Epithelial cell of esophagus (primary cell): ENCODE measurements around the gene GPATCH4.
"Not testable (repeated sequence)": the region's sequence is repeated elsewhere in the genome, so short reads cannot be mapped to it uniquely, and the experiment has no call there.

ENCODE experiments used
- DNase-seq: peaks from one replicate; pipeline ENCODE4 v3.0.0; 2010; ENCODE audit warnings: low read depth
- H3K4me3 ChIP-seq: 2 replicates; pipeline ENCODE4 v1.5.1; 2011; ENCODE audit warnings: mild to moderate bottlenecking, low read length, control low read depth
- TF ChIP-seq, protein P1 (sequence below): IDR thresholded peaks from 2 replicates; pipeline ENCODE4 v1.5.1; 2011; ENCODE audit warnings: low read depth, mild to moderate bottlenecking, low read length, control low read depth, inconsistent platforms; ENCODE audit not compliant: insufficient read depth; ENCODE audit errors: missing control alignments

GPATCH4 gene

DNA sequence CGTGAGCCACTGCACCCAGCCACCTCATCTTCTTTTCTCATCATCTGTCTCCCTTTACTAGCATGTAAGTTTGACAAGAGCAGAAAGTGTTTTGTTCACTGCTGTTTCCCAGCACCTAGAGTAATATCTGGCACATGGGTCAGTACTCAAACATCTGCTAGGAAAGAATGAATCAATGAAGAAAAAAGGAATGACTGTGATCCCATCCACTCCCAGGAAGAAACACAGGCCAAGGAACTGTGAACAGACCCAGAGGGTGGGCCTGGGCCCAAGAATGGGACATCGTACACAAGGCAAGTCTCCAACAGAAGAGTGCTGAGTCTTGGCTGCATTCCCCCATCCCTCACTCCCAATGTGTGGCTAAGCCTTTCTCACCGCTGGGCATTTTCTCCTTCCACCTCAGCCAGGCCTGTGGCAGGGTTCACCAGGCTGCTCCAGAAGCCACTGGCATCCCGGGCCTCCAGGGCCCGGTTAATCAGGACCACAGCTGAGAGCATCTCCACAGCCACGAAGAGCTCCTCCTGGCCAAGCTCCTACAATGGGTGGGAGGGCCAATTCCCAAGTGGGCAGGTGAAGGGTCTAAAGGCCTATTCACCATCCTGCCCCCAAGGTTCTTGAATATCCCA lies 47.3 kb downstream of the GPATCH4 start:
- TF ChIP-seq, protein P1, sequence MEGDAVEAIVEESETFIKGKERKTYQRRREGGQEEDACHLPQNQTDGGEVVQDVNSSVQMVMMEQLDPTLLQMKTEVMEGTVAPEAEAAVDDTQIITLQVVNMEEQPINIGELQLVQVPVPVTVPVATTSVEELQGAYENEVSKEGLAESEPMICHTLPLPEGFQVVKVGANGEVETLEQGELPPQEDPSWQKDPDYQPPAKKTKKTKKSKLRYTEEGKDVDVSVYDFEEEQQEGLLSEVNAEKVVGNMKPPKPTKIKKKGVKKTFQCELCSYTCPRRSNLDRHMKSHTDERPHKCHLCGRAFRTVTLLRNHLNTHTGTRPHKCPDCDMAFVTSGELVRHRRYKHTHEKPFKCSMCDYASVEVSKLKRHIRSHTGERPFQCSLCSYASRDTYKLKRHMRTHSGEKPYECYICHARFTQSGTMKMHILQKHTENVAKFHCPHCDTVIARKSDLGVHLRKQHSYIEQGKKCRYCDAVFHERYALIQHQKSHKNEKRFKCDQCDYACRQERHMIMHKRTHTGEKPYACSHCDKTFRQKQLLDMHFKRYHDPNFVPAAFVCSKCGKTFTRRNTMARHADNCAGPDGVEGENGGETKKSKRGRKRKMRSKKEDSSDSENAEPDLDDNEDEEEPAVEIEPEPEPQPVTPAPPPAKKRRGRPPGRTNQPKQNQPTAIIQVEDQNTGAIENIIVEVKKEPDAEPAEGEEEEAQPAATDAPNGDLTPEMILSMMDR = no peak
- H3K4me3 ChIP-seq = no peak overlapping the region
- no peak for DNase-seq

DNA sequence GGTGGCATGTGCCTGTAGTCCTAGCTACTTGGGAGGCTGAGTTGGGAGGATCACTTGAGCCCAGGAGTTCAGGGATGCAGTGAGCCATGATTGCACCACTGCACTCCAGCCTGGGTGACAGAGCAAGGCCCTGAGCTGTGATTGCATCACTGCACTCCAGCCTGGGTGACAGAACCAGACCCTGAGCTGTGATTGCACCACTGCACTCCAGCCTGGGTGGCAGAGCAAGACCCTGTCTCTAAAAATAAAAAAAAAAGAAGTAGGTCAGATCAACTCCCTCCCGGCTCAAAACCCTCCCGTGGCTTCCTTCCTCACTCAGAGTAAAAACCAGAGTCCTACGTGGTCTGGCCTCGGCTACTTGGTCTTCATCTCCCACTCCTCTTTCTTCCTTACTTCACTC lies 48.3 kb downstream of the GPATCH4 start:
- not testable (repeated sequence) for H3K4me3 ChIP-seq, DNase-seq

- H3K4me3 ChIP-seq = no peak overlapping the region
- no peak for DNase-seq
- TF ChIP-seq, protein P1 = no peak
Observed at GRCh38 chr1:156552518-156552917, 48.8 kb downstream of the GPATCH4 start.

- peak; percentile 45 for DNase-seq
- no peak overlapping the region for H3K4me3 ChIP-seq
- TF ChIP-seq, protein P1 = no peak
Observed at GRCh38 chr1:156551869-156552268, 49.4 kb downstream of the GPATCH4 start.

DNA sequence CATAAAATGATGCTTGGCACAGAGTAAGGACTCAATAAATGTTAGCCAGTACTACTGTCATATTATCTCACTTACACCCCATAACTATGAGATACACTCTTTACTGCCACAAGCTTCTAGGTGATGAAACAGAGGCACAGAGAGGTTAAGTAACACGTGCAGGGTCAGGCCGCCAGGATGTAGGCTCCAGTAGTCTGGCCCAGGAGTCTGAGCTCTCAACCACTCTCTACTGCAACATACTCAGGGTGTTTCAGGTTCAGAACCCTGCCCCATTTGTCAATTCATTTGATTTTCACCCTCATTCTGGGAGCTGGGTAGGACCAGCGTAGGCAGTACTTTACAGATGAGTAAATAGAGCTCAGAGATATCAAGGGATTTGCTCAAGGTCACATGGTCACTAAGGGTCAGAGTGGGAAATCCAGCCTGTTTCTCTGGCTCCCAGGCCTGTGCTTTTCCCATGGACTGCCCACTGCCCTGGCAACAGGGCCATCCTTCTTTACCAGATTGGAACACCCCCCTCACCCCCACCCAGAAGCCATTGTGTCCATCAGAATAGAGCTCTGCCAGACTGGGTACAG lies 50.1 kb downstream of the GPATCH4 start:
- TF ChIP-seq, protein P1 = no peak
- DNase-seq = no peak
- H3K4me3 ChIP-seq = no peak overlapping the region

DNA sequence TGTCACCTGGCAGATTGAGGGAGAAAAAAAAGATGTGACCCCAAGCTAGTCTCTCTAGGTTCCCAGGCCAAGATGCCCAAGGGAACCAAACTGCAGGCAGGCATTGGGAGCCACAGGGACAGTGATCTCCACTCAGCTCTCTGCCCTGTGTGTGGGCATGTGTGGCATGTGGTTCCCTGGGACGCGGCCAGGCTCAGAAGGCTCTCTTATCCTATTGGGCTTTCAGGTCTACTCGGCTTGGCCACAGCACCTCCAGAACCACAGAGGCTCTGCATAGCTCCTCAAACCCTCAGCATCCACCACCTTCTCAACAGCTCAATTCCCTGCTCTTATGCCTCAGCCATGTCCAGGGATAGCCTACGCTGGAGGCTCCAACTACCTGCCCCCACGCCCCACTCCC lies 50.9 kb downstream of the GPATCH4 start:
- TF ChIP-seq, protein P1 = no peak
- no peak overlapping the region for H3K4me3 ChIP-seq
- no peak for DNase-seq

- no peak overlapping the region for H3K4me3 ChIP-seq
- DNase-seq = peak; percentile 27
- TF ChIP-seq, protein P1 = no peak
Observed at GRCh38 chr1:156549831-156550230, 51.4 kb downstream of the GPATCH4 start.

GRCh38 chr1:156549390-156549789 lies 51.9 kb downstream of the GPATCH4 start:
- no peak for DNase-seq
- H3K4me3 ChIP-seq = no peak overlapping the region
- TF ChIP-seq, protein P1 = no peak
